Neuronal stem cell (in vitro differentiated cells): ENCODE measurements around the gene RPL41.
A peak's percentile ranks its signal among the peaks of the same experiment; 100 is the strongest.

Experiments used
- DNase-seq: peaks from one replicate; pipeline ENCODE4 v3.0.0-alpha.2; 2013; ENCODE audit warnings: low spot score
- H2AFZ ChIP-seq: one replicate; pipeline ENCODE4 v1.6.1; 2013; ENCODE audit warnings: mild to moderate bottlenecking, low read length, inconsistent platforms
- H2AK5ac ChIP-seq: 2 replicates; pipeline ENCODE4 v1.6.1; 2013; ENCODE audit warnings: low read depth, mild to moderate bottlenecking, inconsistent platforms, low read length, moderate library complexity, mixed read lengths
- H2BK120ac ChIP-seq: 2 replicates; pipeline ENCODE4 v1.6.1; 2013; ENCODE audit warnings: low read depth, mild to moderate bottlenecking, inconsistent platforms, low read length, moderate library complexity, mixed read lengths
- H2BK12ac ChIP-seq: one replicate; pipeline ENCODE4 v1.6.1; 2013; ENCODE audit warnings: low read length, inconsistent platforms
- H2BK15ac ChIP-seq: 2 replicates; pipeline ENCODE4 v1.6.1; 2013; ENCODE audit warnings: mild to moderate bottlenecking, low read length, inconsistent platforms, mixed read lengths
- H2BK5ac ChIP-seq: one replicate; pipeline ENCODE4 v1.6.1; 2013; ENCODE audit warnings: inconsistent platforms, mild to moderate bottlenecking, low read length, moderate library complexity
- H3K14ac ChIP-seq: one replicate; pipeline ENCODE4 v1.6.1; 2013; ENCODE audit warnings: low read length, inconsistent platforms
- H3K18ac ChIP-seq: 2 replicates; pipeline ENCODE4 v1.6.1; 2013; ENCODE audit warnings: low read length, inconsistent platforms
- H3K23ac ChIP-seq: 2 replicates; pipeline ENCODE4 v1.6.1; 2013; ENCODE audit warnings: low read depth, mild to moderate bottlenecking, mixed read lengths, low read length, inconsistent platforms; ENCODE audit not compliant: poor library complexity
- H3K27ac ChIP-seq: replicated peaks from 3 replicates; pipeline ENCODE4 v1.5.1; 2013; ENCODE audit warnings: low read length, inconsistent platforms
- H3K27me3 ChIP-seq, 3 experiments: 2 replicates each; pipeline ENCODE4 v1.6.1; 2013; ENCODE audit warnings: low read length in 3 of 3, mild to moderate bottlenecking in 2 of 3, inconsistent platforms in 1 of 3, low read depth in 1 of 3, mixed read lengths in 1 of 3, moderate library complexity in 1 of 3; ENCODE audit not compliant: control insufficient read depth in 3 of 3, insufficient read depth in 3 of 3
- H3K36me3 ChIP-seq, 2 donors: replicated peaks in 1 of 2; 2 replicates each; pipeline ENCODE4 v1.6.1; 2013; ENCODE audit warnings: low read length in 2 of 2; ENCODE audit not compliant: control insufficient read depth in 2 of 2, insufficient read depth in 2 of 2
- H3K4ac ChIP-seq: 2 replicates; pipeline ENCODE4 v1.6.1; 2013; ENCODE audit warnings: inconsistent platforms, mild to moderate bottlenecking, low read length, moderate library complexity
- H3K4me1 ChIP-seq, 2 donors: 1 replicate in 1 of 2; 2 replicates in 1 of 2; pipeline ENCODE4 v1.6.1; 2013; ENCODE audit warnings: low read length in 2 of 2, low read depth in 1 of 2; ENCODE audit not compliant: control insufficient read depth in 2 of 2, insufficient read depth in 1 of 2
- H3K4me2 ChIP-seq: one replicate; pipeline ENCODE4 v1.6.1; 2013; ENCODE audit warnings: mild to moderate bottlenecking, low read length, inconsistent platforms; ENCODE audit not compliant: insufficient read depth, poor library complexity, severe bottlenecking
- H3K4me3 ChIP-seq, 2 donors: 2 replicates each; pipeline ENCODE4 v1.5.1; 2013; ENCODE audit warnings: low read length in 2 of 2, mild to moderate bottlenecking in 2 of 2, inconsistent platforms in 1 of 2, moderate library complexity in 1 of 2
- H3K79me1 ChIP-seq: one replicate; pipeline ENCODE4 v1.6.1; 2013; ENCODE audit warnings: low read depth, mild to moderate bottlenecking, inconsistent platforms, low read length, moderate library complexity
- H3K9ac ChIP-seq: one replicate; pipeline ENCODE4 v1.6.1; 2013; ENCODE audit warnings: mild to moderate bottlenecking, low read depth, low read length, inconsistent platforms; ENCODE audit not compliant: poor library complexity
- H3K9me3 ChIP-seq, 2 donors: replicated peaks in 1 of 2; 2 replicates each; pipeline versions ENCODE3 to v1.6.1; 2013; ENCODE audit warnings: low read length in 2 of 2, mild to moderate bottlenecking in 2 of 2, inconsistent platforms in 1 of 2, low read depth in 1 of 2, mixed read lengths in 1 of 2, moderate library complexity in 1 of 2; ENCODE audit not compliant: control insufficient read depth in 2 of 2, insufficient read depth in 1 of 2
- H4K8ac ChIP-seq: one replicate; pipeline ENCODE4 v1.6.1; 2013; ENCODE audit warnings: low read depth, mild to moderate bottlenecking, inconsistent platforms, low read length, moderate library complexity
- H4K91ac ChIP-seq: one replicate; pipeline ENCODE4 v1.6.1; 2013; ENCODE audit warnings: low read length, low read depth, mild to moderate bottlenecking, inconsistent platforms; ENCODE audit not compliant: poor library complexity
- WGBS, 2 donors: extraction: QIAGEN DNeasy Blood & Tissue Kit; methylation state at CpG; one replicate each; pipeline ENCODE4 v1.1.7; 2013; ENCODE audit warnings: missing lambda C conversion rate in 2 of 2, mixed read lengths in 1 of 2; ENCODE audit not compliant: insufficient read length in 2 of 2, insufficient replicate concordance in 1 of 2; ENCODE audit errors: extremely low coverage in 2 of 2; 5-methylcytosine and 5-hydroxymethylcytosine counted together

The RPL41 gene

DNA sequence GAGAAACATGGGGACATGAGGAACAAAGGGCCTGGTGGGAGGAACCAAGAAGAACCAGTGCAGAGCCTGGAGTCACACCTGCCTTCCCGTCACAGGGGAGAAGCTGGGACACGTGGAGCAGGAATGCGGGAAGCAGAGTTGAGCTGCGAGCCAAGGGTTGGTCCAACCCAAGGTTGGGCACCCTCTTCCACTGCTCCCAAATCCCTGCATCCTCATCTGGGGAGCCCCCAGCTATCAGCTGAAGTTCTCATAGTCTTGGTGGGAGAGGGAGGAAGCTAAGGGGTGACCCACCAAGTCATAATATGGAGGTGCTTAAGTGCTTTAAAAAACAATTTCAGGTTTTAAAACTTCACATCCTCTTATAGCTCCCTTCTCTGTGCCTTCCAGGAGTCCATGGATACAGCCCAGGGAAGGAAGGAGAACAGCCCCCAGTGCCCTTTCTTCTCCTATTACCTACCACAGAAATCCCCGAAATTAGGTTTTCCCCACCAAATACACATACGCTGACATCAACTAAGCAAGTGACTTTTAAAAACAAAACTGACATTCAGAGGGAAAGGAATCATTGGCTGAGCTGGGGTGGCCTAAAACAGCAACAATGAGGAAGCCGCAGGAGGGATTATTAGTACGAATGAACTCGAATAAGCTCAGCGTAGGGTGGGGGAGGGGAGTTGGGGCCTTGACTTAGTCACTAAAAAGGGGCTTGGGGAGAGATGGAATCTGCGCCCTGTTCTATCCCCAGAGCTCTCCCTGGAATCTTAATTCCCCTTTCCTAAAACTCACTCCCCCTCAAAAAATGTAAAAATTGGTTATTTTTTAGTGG lies 46.2 kb downstream of the RPL41 start:
- Histone ChIP-seq H3K4me3 (no peak overlapping the region), H2BK12ac (no peak overlapping the region), H3K18ac (no peak overlapping the region), H2AFZ (no peak overlapping the region), H2BK5ac (no peak overlapping the region), H3K4me1 (peaks cover 25 to 37% of the 10 kb centered on the region in 2 donors), H3K23ac (no peak overlapping the region), H3K27ac (peak overlapping the region; percentile 67), H4K91ac (no peak overlapping the region), H2BK15ac (no peak overlapping the region), H3K14ac (no peak overlapping the region), H2AK5ac (no peak overlapping the region), H3K79me1 (peaks cover 3% of the 10 kb centered on the region), H3K9me3 (no peaks in the 10 kb centered on the region), H3K4me2 (no peak overlapping the region), H3K4ac (no peak overlapping the region), H3K36me3 (peaks cover 44 to 84% of the 10 kb centered on the region in 2 donors), H3K9ac (no peak overlapping the region), H3K27me3 (no peaks in the 10 kb centered on the region), H2BK120ac (no peak overlapping the region), H4K8ac (no peak overlapping the region)
- no peak for DNase-seq
- WGBS, 2 donors: no CpG with 5 or more reads among the region's 11 CpGs

DNA sequence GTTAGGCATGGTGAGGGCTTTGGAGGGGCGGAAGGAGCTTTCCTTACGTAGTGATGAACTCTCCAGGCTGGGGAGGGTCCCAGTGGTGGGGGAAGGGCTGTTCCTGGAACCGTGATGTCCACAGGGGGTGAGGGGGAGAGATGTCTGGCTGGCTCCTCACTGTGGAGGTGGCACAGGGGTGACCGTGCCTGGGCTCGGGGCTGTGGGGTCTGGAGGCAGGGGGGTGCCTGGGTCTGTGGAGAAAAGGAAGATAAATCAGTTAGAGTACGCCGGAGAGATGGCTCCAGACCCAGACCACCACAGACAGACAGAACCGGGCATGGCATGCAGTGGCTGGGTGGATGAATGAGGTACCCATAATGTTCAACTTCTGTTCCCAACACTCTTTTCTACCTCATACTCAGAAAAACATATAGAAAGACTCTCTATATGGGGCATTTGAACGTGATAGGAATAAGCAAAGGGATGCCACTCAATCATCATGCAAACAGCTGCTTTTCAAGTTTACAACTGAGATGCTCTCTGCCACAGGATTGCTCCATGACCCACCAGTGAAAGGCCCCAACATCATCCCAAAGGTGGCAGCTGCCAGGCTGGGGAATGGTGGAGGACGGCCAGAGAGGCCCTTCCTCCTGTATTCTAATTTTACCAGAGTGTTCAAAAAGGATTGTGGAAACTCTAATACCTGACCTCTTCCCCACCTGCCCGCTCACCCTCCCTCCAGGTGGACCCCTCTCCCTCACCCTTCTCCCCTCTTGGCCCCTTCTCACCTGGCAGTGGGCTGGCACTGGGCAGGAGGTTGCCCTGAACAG lies 47.3 kb downstream of the RPL41 start:
- H2AFZ ChIP-seq: no peak overlapping the region
- no peak overlapping the region for H2BK12ac ChIP-seq
- no peak overlapping the region for H2AK5ac ChIP-seq
- no peaks in the 10 kb centered on the region for H3K9me3 ChIP-seq
- no peak overlapping the region for H3K4me2 ChIP-seq
- WGBS, 2 donors: no CpG with 5 or more reads among the region's 11 CpGs
- H2BK15ac ChIP-seq: no peak overlapping the region
- H3K18ac ChIP-seq: no peak overlapping the region
- H3K4ac ChIP-seq: no peak overlapping the region
- H3K9ac ChIP-seq: no peak overlapping the region
- peaks cover 25 to 37% of the 10 kb centered on the region in 2 donors for H3K4me1 ChIP-seq
- H2BK5ac ChIP-seq: no peak overlapping the region
- H3K79me1 ChIP-seq: peaks cover 3% of the 10 kb centered on the region
- no peak overlapping the region for H3K4me3 ChIP-seq
- H2BK120ac ChIP-seq: no peak overlapping the region
- no peak for DNase-seq
- H3K14ac ChIP-seq: no peak overlapping the region
- no peak overlapping the region for H4K91ac ChIP-seq
- no peak overlapping the region for H3K27ac ChIP-seq
- H3K36me3 ChIP-seq: peaks cover 49 to 95% of the 10 kb centered on the region in 2 donors
- H4K8ac ChIP-seq: no peak overlapping the region
- no peak overlapping the region for H3K23ac ChIP-seq
- no peaks in the 10 kb centered on the region for H3K27me3 ChIP-seq

- Histone ChIP-seq H4K91ac (no peak overlapping the region), H3K4ac (no peak overlapping the region), H3K27ac (no peak overlapping the region), H3K23ac (no peak overlapping the region), H3K4me1 (peaks cover 25 to 36% of the 10 kb centered on the region in 2 donors), H3K4me2 (no peak overlapping the region), H2BK5ac (no peak overlapping the region), H2BK120ac (no peak overlapping the region), H3K4me3 (no peak overlapping the region), H4K8ac (no peak overlapping the region), H2AK5ac (no peak overlapping the region), H3K79me1 (peaks cover 3% of the 10 kb centered on the region), H3K9ac (no peak overlapping the region), H3K14ac (no peak overlapping the region), H3K18ac (no peak overlapping the region), H3K9me3 (no peaks in the 10 kb centered on the region), H2BK15ac (no peak overlapping the region), H2BK12ac (no peak overlapping the region), H3K36me3 (peaks cover 51 to 98% of the 10 kb centered on the region in 2 donors), H2AFZ (no peak overlapping the region), H3K27me3 (no peaks in the 10 kb centered on the region)
- no peak for DNase-seq
- WGBS, 2 donors: no CpG with 5 or more reads among the region's 17 CpGs
Observed at GRCh38 chr12:56164345-56164729, 47.9 kb downstream of the RPL41 start.

- Histone ChIP-seq H3K23ac (peak overlapping the region; percentile 47), H3K14ac (no peak overlapping the region), H2AK5ac (no peak overlapping the region), H4K8ac (peak overlapping the region; percentile 9), H2BK15ac (no peak overlapping the region), H3K27ac (no peak overlapping the region), H2BK120ac (no peak overlapping the region), H3K4ac (no peak overlapping the region), H3K4me1 (peaks cover 14 to 26% of the 10 kb centered on the region in 2 donors), H4K91ac (no peak overlapping the region), H2AFZ (no peak overlapping the region), H2BK12ac (no peak overlapping the region), H3K79me1 (peaks cover 3% of the 10 kb centered on the region), H3K36me3 (peaks cover 57 to 98% of the 10 kb centered on the region in 2 donors), H3K9ac (peak overlapping the region; percentile 12), H3K9me3 (no peaks in the 10 kb centered on the region), H3K27me3 (no peaks in the 10 kb centered on the region), H3K4me3 (no peak overlapping the region), H3K18ac (no peak overlapping the region), H2BK5ac (no peak overlapping the region), H3K4me2 (no peak overlapping the region)
- WGBS, 2 donors: no CpG with 5 or more reads among the region's 4 CpGs
- no peak for DNase-seq
Observed at GRCh38 chr12:56165369-56165768, 48.9 kb downstream of the RPL41 start.
